T1000 (cell line): ENCODE data around the gene SURF1.
"Not testable (repeated sequence)": the region's sequence is repeated elsewhere in the genome, so short reads cannot be mapped to it uniquely, and the experiment has no call there.

ENCODE experiments used
- DNase-seq: peaks from one replicate; lab custom pipeline; 2025; ENCODE audit warnings: mixed read lengths; lab: John Stamatoyannopoulos, UW

SURF1 gene

GRCh38 chr9:133342570-133342969, 13.7 kb downstream of the SURF1 start:
- no peak for DNase-seq

- no peak for DNase-seq
Measured at GRCh38 chr9:133342069-133342406, 14.2 kb downstream of the SURF1 start.

GRCh38 chr9:133341369-133342068, 14.8 kb downstream of the SURF1 start:
- DNase-seq: no peak

- no peak for DNase-seq
Measured at GRCh38 chr9:133340916-133341315, 15.4 kb downstream of the SURF1 start.

GRCh38 chr9:133340256-133340655, 16.0 kb downstream of the SURF1 start:
- no peak for DNase-seq

GRCh38 chr9:133339641-133340040, 16.6 kb downstream of the SURF1 start:
- no peak for DNase-seq

- peak; percentile 76 for DNase-seq
Measured at GRCh38 chr9:133335924-133336811, 20.1 kb downstream of the SURF1 start, which contains the start of gene SURF6. Gene SURF6, minus strand, starts transcription at chr9:133336188. Its CDS starts 56 bp downstream, at chr9:133336132.

GRCh38 chr9:133334888-133335287, 21.4 kb downstream of the SURF1 start:
- DNase-seq: not testable (repeated sequence)

GRCh38 chr9:133334161-133334560, 22.1 kb downstream of the SURF1 start:
- DNase-seq: no peak

GRCh38 chr9:133333566-133333965, 22.7 kb downstream of the SURF1 start:
- no peak for DNase-seq

GRCh38 chr9:133333011-133333410, 23.3 kb downstream of the SURF1 start:
- no peak for DNase-seq

GRCh38 chr9:133332381-133332730, 23.9 kb downstream of the SURF1 start:
- no peak for DNase-seq

GRCh38 chr9:133331641-133332380, 24.5 kb downstream of the SURF1 start:
- DNase-seq: no peak

- DNase-seq: no peak
Measured at GRCh38 chr9:133331221-133331620, 25.1 kb downstream of the SURF1 start.

- DNase-seq: not testable (repeated sequence)
Measured at GRCh38 chr9:133329306-133330156, 26.8 kb downstream of the SURF1 start.

GRCh38 chr9:133327834-133328484, 28.3 kb downstream of the SURF1 start:
- DNase-seq: no peak

- not testable (repeated sequence) for DNase-seq
Measured at GRCh38 chr9:133327021-133327420, 29.3 kb downstream of the SURF1 start.

- DNase-seq: no peak
Measured at GRCh38 chr9:133323991-133324703, 32.1 kb downstream of the SURF1 start.

GRCh38 chr9:133323211-133323610, 33.1 kb downstream of the SURF1 start:
- no peak for DNase-seq

- no peak for DNase-seq
Measured at GRCh38 chr9:133322701-133323100, 33.6 kb downstream of the SURF1 start.
